Measurements from ENCODE around the gene SCD5.

GRCh38 chr4:82708982-82709381 lies 89.6 kb downstream of the SCD5 start:
- TF ChIP-seq, protein P1, sequence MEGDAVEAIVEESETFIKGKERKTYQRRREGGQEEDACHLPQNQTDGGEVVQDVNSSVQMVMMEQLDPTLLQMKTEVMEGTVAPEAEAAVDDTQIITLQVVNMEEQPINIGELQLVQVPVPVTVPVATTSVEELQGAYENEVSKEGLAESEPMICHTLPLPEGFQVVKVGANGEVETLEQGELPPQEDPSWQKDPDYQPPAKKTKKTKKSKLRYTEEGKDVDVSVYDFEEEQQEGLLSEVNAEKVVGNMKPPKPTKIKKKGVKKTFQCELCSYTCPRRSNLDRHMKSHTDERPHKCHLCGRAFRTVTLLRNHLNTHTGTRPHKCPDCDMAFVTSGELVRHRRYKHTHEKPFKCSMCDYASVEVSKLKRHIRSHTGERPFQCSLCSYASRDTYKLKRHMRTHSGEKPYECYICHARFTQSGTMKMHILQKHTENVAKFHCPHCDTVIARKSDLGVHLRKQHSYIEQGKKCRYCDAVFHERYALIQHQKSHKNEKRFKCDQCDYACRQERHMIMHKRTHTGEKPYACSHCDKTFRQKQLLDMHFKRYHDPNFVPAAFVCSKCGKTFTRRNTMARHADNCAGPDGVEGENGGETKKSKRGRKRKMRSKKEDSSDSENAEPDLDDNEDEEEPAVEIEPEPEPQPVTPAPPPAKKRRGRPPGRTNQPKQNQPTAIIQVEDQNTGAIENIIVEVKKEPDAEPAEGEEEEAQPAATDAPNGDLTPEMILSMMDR (IDR thresholded peaks at IDR 0.05), result no peak
- no peak for TF ChIP-seq POLR2A (IDR thresholded peaks at IDR 0.05)

Measured in right lobe of liver (tissue), 4 donors.